PC-3 (cell line): ENCODE measurements around the gene TAT. TPM values are rescaled to one million over a fixed set of nuclear protein-coding genes. Genes with fewer than 3 reads are reported as not detected.
"Not testable (repeated sequence)": the region's sequence is repeated elsewhere in the genome, so short reads cannot be mapped to it uniquely, and the experiment has no call there.

Experiments used
- ATAC-seq: fragments of 200-7000 bp; cut with Tn5 transposase; 2 replicates; pipeline ENCODE4 v1.9.1; 2020; ENCODE audit warnings: mild to moderate bottlenecking, moderate library complexity
- BruUV-seq: library from RNA; stranded (reverse); fragments of 400-500 nt; replicated peaks from 2 replicates; lab custom pipeline; 2021; lab: Mats Ljungman, UMichigan
- CTCF ChIA-PET: fragments of 300-600 bp; sonication (Branson Sonifier 250); formaldehyde crosslinking; loops from one replicate; lab custom pipeline; 2022; ENCODE audit warnings: antibody characterized with exemption; lab: Charles Lee
- POLR2A ChIA-PET: fragments of 300-600 bp; sonication (Branson Sonifier 250); formaldehyde crosslinking; loops from one replicate; lab custom pipeline; 2022; ENCODE audit warnings: antibody characterized with exemption; ENCODE audit not compliant: unreplicated experiment; lab: Charles Lee
- DNase-seq: peaks from one replicate; pipeline ENCODE4 v3.0.0-alpha.2; 2015
- H2AFZ ChIP-seq: fragments of 300-600 bp; sonication (generic); 2 replicates; pipeline ENCODE4 v1.6.0; 2016; ENCODE audit warnings: antibody characterized with exemption, low read length
- H3F3A ChIP-seq: fragments of 300-600 bp; sonication (generic); one replicate; pipeline ENCODE4 v1.6.0; 2017; ENCODE audit warnings: antibody characterized with exemption, low read length, control low read depth, mild to moderate bottlenecking; ENCODE audit not compliant: unreplicated experiment
- H3K27ac ChIP-seq: fragments of 300-600 bp; sonication (generic); 2 replicates; pipeline ENCODE4 v1.5.1; 2016; ENCODE audit warnings: mild to moderate bottlenecking, low read length
- H3K27me3 ChIP-seq: fragments of 300-600 bp; sonication (generic); 2 replicates; pipeline ENCODE4 v1.6.1; 2016; ENCODE audit warnings: low read length, mixed read lengths
- H3K36me3 ChIP-seq: fragments of 300-600 bp; sonication (generic); 2 replicates; pipeline ENCODE4 v1.6.1; 2016; ENCODE audit warnings: low read depth, mixed run types, low read length, mixed read lengths
- H3K4me1 ChIP-seq: fragments of 300-600 bp; sonication (generic); 2 replicates; pipeline ENCODE4 v1.5.1; 2016; ENCODE audit warnings: low read length; ENCODE audit not compliant: insufficient read depth
- H3K4me2 ChIP-seq: fragments of 300-600 bp; sonication (generic); 2 replicates; pipeline ENCODE4 v1.6.0; 2016; ENCODE audit warnings: low read length
- H3K4me3 ChIP-seq: fragments of 300-600 bp; sonication (generic); 2 replicates; pipeline ENCODE4 v1.5.1; 2016; ENCODE audit warnings: mild to moderate bottlenecking, low read length, mixed read lengths
- H3K79me2 ChIP-seq: fragments of 300-600 bp; sonication (generic); 2 replicates; pipeline ENCODE4 v1.6.1; 2017; ENCODE audit warnings: low read length, mixed read lengths
- H3K9ac ChIP-seq: fragments of 300-600 bp; sonication (generic); 2 replicates; pipeline ENCODE4 v1.6.0; 2016; ENCODE audit warnings: mild to moderate bottlenecking, low read length
- H3K9me2 ChIP-seq: fragments of 300-600 bp; sonication (generic); replicated peaks from 2 replicates; pipeline ENCODE4 v1.6.1; 2016; ENCODE audit warnings: mixed run types, low read length, mixed read lengths
- H3K9me3 ChIP-seq: fragments of 300-600 bp; sonication (generic); 2 replicates; pipeline ENCODE4 v1.6.1; 2016; ENCODE audit warnings: low read length, mixed read lengths
- H4K20me1 ChIP-seq: fragments of 300-600 bp; sonication (generic); 2 replicates; pipeline ENCODE4 v1.6.1; 2016; ENCODE audit warnings: low read length, mixed read lengths
- EZH2 ChIP-seq: fragments of 300-600 bp; sonication (generic); IDR thresholded peaks from one replicate; pipeline ENCODE4 v1.6.1; 2017; ENCODE audit warnings: antibody characterized with exemption, mild to moderate bottlenecking, low read length; ENCODE audit not compliant: unreplicated experiment
- EZH2phosphoT487 ChIP-seq: fragments of 300-600 bp; sonication (generic); IDR thresholded peaks from 2 replicates; pipeline ENCODE4 v1.6.1; 2018; ENCODE audit warnings: mild to moderate bottlenecking, antibody characterized with exemption, low read length, borderline replicate concordance
- intact Hi-C: fragments of 100-400 bp; cut with micrococcal nuclease; formaldehyde crosslinking; loops from 2 replicates; pipeline ENCODE4 v1.9.0; 2023
- total RNA-seq: library from RNA; depleted of rRNA; stranded (reverse); fragments of >200 nt; gene quantifications from 2 replicates; pipeline ENCODE4 v1.2.3, GENCODE V29; 2014
- TF ChIP-seq, protein P1 (sequence below): fragments of 300-600 bp; sonication (generic); conservative IDR thresholded peaks from 2 replicates; pipeline ENCODE4 v1.5.1; 2017; ENCODE audit warnings: antibody characterized with exemption, low read depth, mild to moderate bottlenecking, low read length

TAT gene
- total RNA-seq, 1 experiment from 2014 or later = not detected

DNA sequence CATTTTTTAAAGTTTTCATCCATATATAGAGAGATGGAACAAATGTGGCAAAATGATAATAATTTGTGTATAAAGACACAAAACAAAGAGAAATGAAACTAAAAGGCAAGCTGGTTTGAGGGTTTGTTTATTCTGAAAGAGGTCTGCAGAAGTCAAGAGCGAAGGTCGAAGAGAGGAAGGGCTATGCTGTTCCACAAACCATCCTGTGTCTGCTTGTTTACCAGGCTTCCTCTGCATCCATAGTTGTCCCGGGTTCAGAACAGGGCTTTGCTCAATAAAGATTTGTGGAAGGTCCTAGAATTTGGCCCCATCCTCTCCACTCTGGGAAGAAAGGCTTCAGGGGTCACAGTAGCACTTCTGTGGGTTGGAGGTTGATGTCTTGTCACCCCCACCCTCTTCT lies 46.7 kb upstream of the TAT start:
- no peak overlapping the region for H3K9ac ChIP-seq
- no peak overlapping the region for H3K27ac ChIP-seq
- intact Hi-C loops = no loop called here
- no peak for DNase-seq
- H3K4me3 ChIP-seq = no peak overlapping the region
- no peaks in the 10 kb centered on the region for H3K36me3 ChIP-seq
- no peak overlapping the region for H2AFZ ChIP-seq
- no peaks in the 10 kb centered on the region for H3K9me3 ChIP-seq
- no peak for ATAC-seq
- CTCF ChIA-PET = no interaction called here
- H3K4me2 ChIP-seq = no peak overlapping the region
- 0 out of 2 replicates have a peak, but pooled peaks cover 4% of the 10 kb centered on the region for H3K79me2 ChIP-seq
- BruUV-seq = no TSS peak
- no peaks in the 10 kb centered on the region for H3K4me1 ChIP-seq
- TF ChIP-seq EZH2 (no peak), EZH2phosphoT487 (no peak)
- TF ChIP-seq, protein P1, sequence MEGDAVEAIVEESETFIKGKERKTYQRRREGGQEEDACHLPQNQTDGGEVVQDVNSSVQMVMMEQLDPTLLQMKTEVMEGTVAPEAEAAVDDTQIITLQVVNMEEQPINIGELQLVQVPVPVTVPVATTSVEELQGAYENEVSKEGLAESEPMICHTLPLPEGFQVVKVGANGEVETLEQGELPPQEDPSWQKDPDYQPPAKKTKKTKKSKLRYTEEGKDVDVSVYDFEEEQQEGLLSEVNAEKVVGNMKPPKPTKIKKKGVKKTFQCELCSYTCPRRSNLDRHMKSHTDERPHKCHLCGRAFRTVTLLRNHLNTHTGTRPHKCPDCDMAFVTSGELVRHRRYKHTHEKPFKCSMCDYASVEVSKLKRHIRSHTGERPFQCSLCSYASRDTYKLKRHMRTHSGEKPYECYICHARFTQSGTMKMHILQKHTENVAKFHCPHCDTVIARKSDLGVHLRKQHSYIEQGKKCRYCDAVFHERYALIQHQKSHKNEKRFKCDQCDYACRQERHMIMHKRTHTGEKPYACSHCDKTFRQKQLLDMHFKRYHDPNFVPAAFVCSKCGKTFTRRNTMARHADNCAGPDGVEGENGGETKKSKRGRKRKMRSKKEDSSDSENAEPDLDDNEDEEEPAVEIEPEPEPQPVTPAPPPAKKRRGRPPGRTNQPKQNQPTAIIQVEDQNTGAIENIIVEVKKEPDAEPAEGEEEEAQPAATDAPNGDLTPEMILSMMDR = no peak
- no peaks in the 10 kb centered on the region for H3K9me2 ChIP-seq
- no peaks in the 10 kb centered on the region for H4K20me1 ChIP-seq
- POLR2A ChIA-PET = no interaction called here
- H3F3A ChIP-seq = no peaks in the 10 kb centered on the region
- no peaks in the 10 kb centered on the region for H3K27me3 ChIP-seq

DNA sequence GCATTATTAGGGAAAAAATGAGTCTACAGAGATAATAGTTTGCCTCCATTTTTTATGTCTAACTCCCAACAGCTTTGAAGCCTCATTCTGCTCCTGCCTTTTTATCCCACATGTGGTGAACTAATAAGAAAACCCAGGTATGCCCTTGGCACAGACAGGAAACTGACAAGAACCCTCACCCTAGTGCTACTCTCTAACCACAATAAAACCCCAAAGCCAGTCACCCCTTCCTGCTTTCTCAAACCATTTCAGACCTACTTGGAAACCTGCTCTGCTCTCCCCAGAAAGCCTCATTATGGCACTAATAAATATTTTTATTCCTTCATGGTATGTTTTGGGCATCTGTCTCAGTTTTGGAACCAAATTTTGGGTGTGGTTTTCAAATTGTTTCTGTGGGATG lies 45.2 kb upstream of the TAT start:
- ATAC-seq (no peak), DNase-seq (no peak)
- ChIA-PET POLR2A (no interaction called here), CTCF (no interaction called here)
- Histone ChIP-seq H3K4me1 (no peaks in the 10 kb centered on the region), H3K79me2 (0 out of 2 replicates have a peak, but pooled peaks cover 4% of the 10 kb centered on the region), H3K9me3 (no peaks in the 10 kb centered on the region), H3K4me2 (no peak overlapping the region), H3K27ac (no peak overlapping the region), H4K20me1 (no peaks in the 10 kb centered on the region), H3K36me3 (no peaks in the 10 kb centered on the region), H3K27me3 (no peaks in the 10 kb centered on the region), H3F3A (no peaks in the 10 kb centered on the region), H3K9me2 (no peaks in the 10 kb centered on the region), H3K4me3 (no peak overlapping the region), H2AFZ (no peak overlapping the region), H3K9ac (no peak overlapping the region)
- BruUV-seq = no TSS peak
- TF ChIP-seq, protein P1 = no peak
- TF ChIP-seq EZH2 = no peak
- no peak for TF ChIP-seq EZH2phosphoT487
- intact Hi-C loops = no loop called here

DNA sequence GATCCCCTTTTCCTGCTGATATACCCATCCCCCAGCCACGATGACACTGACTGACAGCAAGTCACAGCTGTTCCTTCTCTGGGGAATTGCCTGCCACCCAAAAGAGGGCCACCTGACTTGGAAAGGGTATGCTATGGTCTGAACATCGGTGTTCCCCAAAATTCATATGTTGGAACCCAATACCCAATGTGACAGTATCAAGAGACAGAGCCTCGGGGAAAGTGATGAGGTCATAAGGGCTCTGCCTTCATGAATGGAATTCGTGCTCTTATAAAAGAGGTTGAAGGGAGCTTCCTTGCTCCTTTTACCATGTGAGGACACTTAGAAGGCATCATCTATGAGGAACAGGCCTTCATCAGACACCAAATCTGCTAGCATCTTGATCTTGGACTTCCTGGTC lies 41.5 kb upstream of the TAT start:
- Histone ChIP-seq H3K79me2 (no peaks in the 10 kb centered on the region), H3K9me3 (no peaks in the 10 kb centered on the region), H4K20me1 (no peaks in the 10 kb centered on the region), H3F3A (no peaks in the 10 kb centered on the region), H3K36me3 (no peaks in the 10 kb centered on the region), H3K4me2 (no peak overlapping the region), H3K9ac (no peak overlapping the region), H3K27ac (no peak overlapping the region), H2AFZ (no peak overlapping the region), H3K4me1 (no peaks in the 10 kb centered on the region), H3K27me3 (no peaks in the 10 kb centered on the region), H3K9me2 (no peaks in the 10 kb centered on the region), H3K4me3 (no peak overlapping the region)
- DNase-seq = no peak
- ChIA-PET CTCF (no interaction called here), POLR2A (no interaction called here)
- no peak for ATAC-seq
- no peak for TF ChIP-seq EZH2
- TF ChIP-seq EZH2phosphoT487 = no peak
- TF ChIP-seq, protein P1 = no peak
- no TSS peak for BruUV-seq
- intact Hi-C loops = no loop called here

DNA sequence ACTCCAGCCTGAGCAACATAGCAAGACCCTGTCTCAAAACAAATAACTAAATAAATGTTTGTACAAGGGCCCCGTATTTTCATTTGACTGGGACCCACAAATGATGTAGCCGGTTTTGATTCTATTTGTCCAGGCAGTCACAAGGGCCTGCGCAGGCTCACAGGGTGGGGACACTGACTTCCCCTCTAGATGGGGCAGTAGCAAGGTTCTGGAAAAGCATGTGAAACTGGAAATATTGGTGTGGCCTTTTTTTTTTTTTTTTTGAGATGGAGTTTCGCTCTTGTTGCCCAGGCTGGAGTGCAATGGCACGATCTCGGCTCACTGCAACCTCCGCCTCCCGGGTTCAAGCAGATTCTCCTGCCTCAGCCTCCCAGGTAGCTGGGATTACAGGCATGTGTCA lies 38.1 kb upstream of the TAT start:
- H3K4me1 ChIP-seq, H2AFZ ChIP-seq, H3K4me2 ChIP-seq, H3F3A ChIP-seq, intact Hi-C loops, CTCF ChIA-PET, H3K79me2 ChIP-seq, H3K9me3 ChIP-seq, H3K27me3 ChIP-seq, DNase-seq, H3K27ac ChIP-seq, ATAC-seq, BruUV-seq, H4K20me1 ChIP-seq, H3K9ac ChIP-seq, H3K4me3 ChIP-seq, POLR2A ChIA-PET, H3K36me3 ChIP-seq, H3K9me2 ChIP-seq: not testable (repeated sequence)
